ENCODE measurements around the gene RTN4R. TPM values are rescaled to one million over a fixed set of nuclear protein-coding genes. Genes with fewer than 3 reads are reported as not detected.

The RTN4R gene
- total and polyA plus RNA-seq, 9 donors: 0.48 to 8.2 (median 1.8) TPM; not detected in 1

GRCh38 chr22:20220629-20221026 lies 47.5 kb downstream of the RTN4R start:
- TF ChIP-seq, protein P1, sequence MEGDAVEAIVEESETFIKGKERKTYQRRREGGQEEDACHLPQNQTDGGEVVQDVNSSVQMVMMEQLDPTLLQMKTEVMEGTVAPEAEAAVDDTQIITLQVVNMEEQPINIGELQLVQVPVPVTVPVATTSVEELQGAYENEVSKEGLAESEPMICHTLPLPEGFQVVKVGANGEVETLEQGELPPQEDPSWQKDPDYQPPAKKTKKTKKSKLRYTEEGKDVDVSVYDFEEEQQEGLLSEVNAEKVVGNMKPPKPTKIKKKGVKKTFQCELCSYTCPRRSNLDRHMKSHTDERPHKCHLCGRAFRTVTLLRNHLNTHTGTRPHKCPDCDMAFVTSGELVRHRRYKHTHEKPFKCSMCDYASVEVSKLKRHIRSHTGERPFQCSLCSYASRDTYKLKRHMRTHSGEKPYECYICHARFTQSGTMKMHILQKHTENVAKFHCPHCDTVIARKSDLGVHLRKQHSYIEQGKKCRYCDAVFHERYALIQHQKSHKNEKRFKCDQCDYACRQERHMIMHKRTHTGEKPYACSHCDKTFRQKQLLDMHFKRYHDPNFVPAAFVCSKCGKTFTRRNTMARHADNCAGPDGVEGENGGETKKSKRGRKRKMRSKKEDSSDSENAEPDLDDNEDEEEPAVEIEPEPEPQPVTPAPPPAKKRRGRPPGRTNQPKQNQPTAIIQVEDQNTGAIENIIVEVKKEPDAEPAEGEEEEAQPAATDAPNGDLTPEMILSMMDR (IDR thresholded peaks at IDR 0.05): no peak
- intact Hi-C loops (cut with DNase I): no loop called here

GRCh38 chr22:20219667-20220628 lies 48.2 kb downstream of the RTN4R start:
- no peak for DNase-seq
- Histone ChIP-seq H3K36me3 (no peaks in the 10 kb centered on the region), H3K9me3 (no peaks in the 10 kb centered on the region), H3K4me3 (no peak overlapping the region), H3K27ac (no peak overlapping the region), H3K4me1 (ENCODE audit: insufficient read depth) (no peaks in the 10 kb centered on the region), H3K27me3 (no peaks in the 10 kb centered on the region)
- WGBS, 3 donors: 92 to 94% (median 93%) methylated on average over 10 of the region's 10 CpGs
- TF ChIP-seq, protein P1 (IDR thresholded peaks at IDR 0.05): no peak
- TF ChIP-seq POLR2A (IDR thresholded peaks at IDR 0.05) (no peak), EP300 (IDR thresholded peaks at IDR 0.05) (no peak)
- intact Hi-C loops (cut with DNase I): no loop called here

More at GRCh38 chr22:20220629-20221026, 47.5 kb downstream of the RTN4R start:
- WGBS, 3 donors: 81 to 89% (median 86%) methylated on average over 13 of the region's 13 CpGs
- Histone ChIP-seq H3K27me3 (no peaks in the 10 kb centered on the region), H3K4me3 (no peak overlapping the region), H3K4me1 (ENCODE audit: insufficient read depth) (no peaks in the 10 kb centered on the region), H3K9me3 (no peaks in the 10 kb centered on the region), H3K27ac (no peak overlapping the region), H3K36me3 (no peaks in the 10 kb centered on the region)
- no peak for DNase-seq

GRCh38 chr22:20218987-20219386 lies 49.1 kb downstream of the RTN4R start:
- Histone ChIP-seq H3K4me3 (no peak overlapping the region), H3K27me3 (no peaks in the 10 kb centered on the region), H3K9me3 (no peaks in the 10 kb centered on the region), H3K4me1 (ENCODE audit: insufficient read depth) (no peaks in the 10 kb centered on the region), H3K27ac (no peak overlapping the region), H3K36me3 (no peaks in the 10 kb centered on the region)
- 89 to 92% (median 90%) methylated on average over 7 of the region's 7 CpGs for WGBS, 3 donors
- TF ChIP-seq POLR2A (IDR thresholded peaks at IDR 0.05) (no peak), EP300 (IDR thresholded peaks at IDR 0.05) (no peak)
- TF ChIP-seq, protein P1 (IDR thresholded peaks at IDR 0.05): no peak
- intact Hi-C loops (cut with DNase I): no loop called here
- no peak for DNase-seq

- TF ChIP-seq, protein P1 (IDR thresholded peaks at IDR 0.05): no peak
- TF ChIP-seq EP300 (IDR thresholded peaks at IDR 0.05): no peak
- TF ChIP-seq POLR2A (IDR thresholded peaks at IDR 0.05): no peak
- Histone ChIP-seq H3K4me3 (no peak overlapping the region), H3K9me3 (no peaks in the 10 kb centered on the region), H3K27me3 (no peaks in the 10 kb centered on the region), H3K4me1 (ENCODE audit: insufficient read depth) (peaks cover 3% of the 10 kb centered on the region), H3K27ac (no peak overlapping the region), H3K36me3 (no peaks in the 10 kb centered on the region)
- no peak for DNase-seq
- 31 to 53% (median 33%) methylated on average over 14 of the region's 14 CpGs for WGBS, 3 donors
- intact Hi-C loops (cut with DNase I): no loop called here
Measured at GRCh38 chr22:20218326-20218872, 49.7 kb downstream of the RTN4R start.

Data from ovary (tissue), 9 donors.